PFSK-1 (cell line): ENCODE measurements around the gene NDST1.

ENCODE experiments used
- POLR2AphosphoS5 ChIP-seq: IDR thresholded peaks from 2 replicates; pipeline ENCODE4 v1.6.1; 2012; ENCODE audit warnings: low read depth, mild to moderate bottlenecking, control low read depth, low read length, moderate library complexity
- REST ChIP-seq, 2 experiments: IDR thresholded peaks; 2 replicates each; pipeline versions ENCODE4 v1.6.1 to v1.8.0; 2011 to 2012; ENCODE audit warnings: low read depth in 2 of 2, low read length in 2 of 2, control low read depth in 1 of 2, inconsistent platforms in 1 of 2, mild to moderate bottlenecking in 1 of 2, moderate library complexity in 1 of 2; ENCODE audit not compliant: insufficient read depth in 1 of 2
- TAF1 ChIP-seq: IDR thresholded peaks from 2 replicates; pipeline ENCODE4 v1.6.1; 2012; ENCODE audit warnings: low read length, control low read depth, borderline replicate concordance; ENCODE audit not compliant: insufficient read depth

DNA sequence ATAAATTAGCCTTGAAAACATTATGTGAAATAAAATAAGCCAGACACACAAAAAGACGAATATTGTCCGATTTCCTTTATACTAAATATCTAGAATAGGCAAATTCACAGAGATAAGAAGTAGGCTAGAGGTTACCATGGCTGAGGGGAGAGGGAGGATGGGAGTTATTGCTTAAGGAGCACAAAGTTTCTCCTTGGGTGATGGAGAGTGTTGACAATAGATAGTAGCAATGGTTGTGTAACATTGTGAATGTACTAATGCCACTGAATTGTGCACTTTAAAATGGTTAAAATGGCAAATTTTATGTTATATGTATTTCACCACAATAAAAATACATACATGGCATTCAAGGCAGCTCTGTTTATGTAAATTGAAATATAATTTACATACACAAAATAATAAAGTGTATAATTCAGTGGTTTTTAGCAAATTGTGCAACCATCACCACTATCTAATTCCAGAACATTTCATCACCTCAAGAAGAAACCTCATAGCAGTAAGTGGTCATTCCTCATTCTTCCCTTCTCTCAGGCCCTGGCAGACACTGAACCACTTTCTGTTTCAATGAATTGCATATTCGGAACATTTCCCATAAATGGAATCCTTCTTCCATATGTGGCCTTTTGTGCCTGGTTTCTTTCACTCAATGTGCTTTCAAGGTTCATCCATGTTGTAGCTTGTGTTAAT is 59.2 kb downstream of the NDST1 start:
- TF ChIP-seq POLR2AphosphoS5 (no peak), TAF1 (no peak), REST (IDR thresholded peaks at IDR 0.05; ENCODE audit: insufficient read depth in 1 of 2, low read depth in 2 of 2, low read length in 2 of 2) (no peak)
